Smooth muscle cell (in vitro differentiated cells): ENCODE measurements around the gene INSIG2. TPM values are rescaled to one million over a fixed set of nuclear protein-coding genes. Genes with fewer than 3 reads are reported as not detected.

Experiments
- DNase-seq: peaks from one replicate; lab custom pipeline; 2025; ENCODE audit not compliant: unreplicated experiment; lab: John Stamatoyannopoulos, UW
- H2AFZ ChIP-seq: fragments of 200-600 bp; sonication (generic); 2 replicates; pipeline ENCODE4 v1.6.0; 2016; ENCODE audit warnings: antibody characterized with exemption, low read depth, mild to moderate bottlenecking
- H3F3A ChIP-seq: fragments of 200-600 bp; sonication (generic); 2 replicates; pipeline ENCODE4 v1.6.0; 2017; ENCODE audit warnings: antibody characterized with exemption, low read depth
- H3K27ac ChIP-seq: fragments of 200-600 bp; sonication (generic); 2 replicates; pipeline ENCODE4 v1.5.1; 2016; ENCODE audit warnings: low read depth, mild to moderate bottlenecking
- H3K27me3 ChIP-seq: fragments of 200-600 bp; sonication (generic); 2 replicates; pipeline ENCODE4 v1.6.1; 2016; ENCODE audit warnings: low read depth, mild to moderate bottlenecking
- H3K36me3 ChIP-seq: fragments of 200-600 bp; sonication (generic); 2 replicates; pipeline ENCODE4 v1.5.1; 2016; ENCODE audit warnings: low read depth
- H3K4me1 ChIP-seq: fragments of 200-600 bp; sonication (generic); 2 replicates; pipeline ENCODE4 v1.5.1; 2016; ENCODE audit warnings: low read depth
- H3K4me2 ChIP-seq: fragments of 200-600 bp; sonication (generic); 2 replicates; pipeline ENCODE4 v1.6.0; 2016; ENCODE audit warnings: mild to moderate bottlenecking
- H3K4me3 ChIP-seq: fragments of 200-600 bp; sonication (generic); 2 replicates; pipeline ENCODE4 v1.5.1; 2016; ENCODE audit warnings: mild to moderate bottlenecking
- H3K79me2 ChIP-seq: fragments of 200-600 bp; sonication (generic); 2 replicates; pipeline ENCODE4 v1.6.0; 2016; ENCODE audit warnings: low read depth, mild to moderate bottlenecking
- H3K9ac ChIP-seq: fragments of 200-600 bp; sonication (generic); 2 replicates; pipeline ENCODE4 v1.6.0; 2016; ENCODE audit warnings: low read depth
- H3K9me3 ChIP-seq: fragments of 200-600 bp; sonication (generic); replicated peaks from 2 replicates; pipeline ENCODE4 v1.5.1; 2016; ENCODE audit warnings: low read depth
- H4K20me1 ChIP-seq: fragments of 200-600 bp; sonication (generic); 2 replicates; pipeline ENCODE4 v1.6.0; 2016; ENCODE audit warnings: low read depth
- CTCF ChIP-seq: fragments of 200-600 bp; sonication (generic); IDR thresholded peaks from 2 replicates; pipeline ENCODE4 v1.5.1; 2017; ENCODE audit warnings: borderline replicate concordance, mild to moderate bottlenecking, antibody characterized with exemption; ENCODE audit not compliant: insufficient read depth, poor library complexity, severe bottlenecking
- WGBS: methylation state at CpG from one replicate; pipeline ENCODE4 v1.1.7; 2016; ENCODE audit warnings: low lambda C conversion rate; 5-methylcytosine and 5-hydroxymethylcytosine counted together
- polyA plus RNA-seq: library from polyadenylated mRNA; unstranded; fragments of >200 nt; fragmentation: Nextera tagmentation; extraction: Ambion mirVana; gene quantifications from 2 replicates; pipeline ENCODE4 v1.2.1, GENCODE V29; 2016
- total RNA-seq: library from RNA; depleted of rRNA; stranded (reverse); fragments of >200 nt; gene quantifications from 2 replicates; pipeline ENCODE4 v1.2.3, GENCODE V29; 2014

Gene INSIG2
- total and polyA plus RNA-seq, 2 experiments from 2014 or later = 51.6 to 85.6 TPM

- no peaks in the 10 kb centered on the region for H3K36me3 ChIP-seq
- H2AFZ ChIP-seq = no peak overlapping the region
- no peaks in the 10 kb centered on the region for H3K27me3 ChIP-seq
- no peaks in the 10 kb centered on the region for H4K20me1 ChIP-seq
- H3K4me2 ChIP-seq = no peak overlapping the region
- H3K4me3 ChIP-seq = no peak overlapping the region
- H3K9me3 ChIP-seq = no peaks in the 10 kb centered on the region
- DNase-seq = no peak
- 43% methylated on average over 3 of the region's 3 CpGs for WGBS
- no peaks in the 10 kb centered on the region for H3K79me2 ChIP-seq
- TF ChIP-seq CTCF = no peak
- H3F3A ChIP-seq = peaks cover 12% of the 10 kb centered on the region
- no peak overlapping the region for H3K27ac ChIP-seq
- H3K4me1 ChIP-seq = peaks cover 16% of the 10 kb centered on the region
- no peak overlapping the region for H3K9ac ChIP-seq
These were observed 33.9 kb upstream of the INSIG2 start for GRCh38 chr2:118054213-118055008.

GRCh38 chr2:118055512-118056164 lies 32.6 kb upstream of the INSIG2 start:
- Histone ChIP-seq H3K27me3 (no peaks in the 10 kb centered on the region), H3K36me3 (no peaks in the 10 kb centered on the region), H3K79me2 (no peaks in the 10 kb centered on the region), H4K20me1 (no peaks in the 10 kb centered on the region), H3K27ac (no peak overlapping the region), H3F3A (peaks cover 16% of the 10 kb centered on the region), H3K9ac (no peak overlapping the region), H3K9me3 (no peaks in the 10 kb centered on the region), H3K4me1 (peaks cover 12% of the 10 kb centered on the region), H3K4me2 (no peak overlapping the region), H2AFZ (no peak overlapping the region), H3K4me3 (no peak overlapping the region)
- DNase-seq = no peak
- WGBS = 82% methylated on average over 10 of the region's 10 CpGs
- no peak for TF ChIP-seq CTCF

GRCh38 chr2:118056165-118056534 lies 32.1 kb upstream of the INSIG2 start:
- H2AFZ ChIP-seq = no peak overlapping the region
- no peak for TF ChIP-seq CTCF
- H3K4me1 ChIP-seq = peaks cover 7% of the 10 kb centered on the region
- peaks cover 19% of the 10 kb centered on the region for H3F3A ChIP-seq
- 67% methylated on average over 3 of the region's 3 CpGs for WGBS
- H3K4me3 ChIP-seq = no peak overlapping the region
- H3K9me3 ChIP-seq = no peaks in the 10 kb centered on the region
- H3K27me3 ChIP-seq = no peaks in the 10 kb centered on the region
- H3K4me2 ChIP-seq = no peak overlapping the region
- no peak for DNase-seq
- no peaks in the 10 kb centered on the region for H3K36me3 ChIP-seq
- no peaks in the 10 kb centered on the region for H3K79me2 ChIP-seq
- no peaks in the 10 kb centered on the region for H4K20me1 ChIP-seq
- no peak overlapping the region for H3K27ac ChIP-seq
- no peak overlapping the region for H3K9ac ChIP-seq
